Astrocyte (in vitro differentiated cells and primary cell): ENCODE results near the gene KDM2B.

Source experiments
- EZH2 ChIP-seq: IDR thresholded peaks from 2 replicates; pipeline ENCODE4 v1.6.1; 2012; ENCODE audit warnings: mild to moderate bottlenecking, low read length, inconsistent platforms; ENCODE audit not compliant: insufficient read depth
- TF ChIP-seq, protein P1 (sequence below): IDR thresholded peaks from 2 replicates; pipeline ENCODE4 v1.5.1; 2011; ENCODE audit warnings: low read depth, mild to moderate bottlenecking, inconsistent platforms, low read length, moderate library complexity; ENCODE audit not compliant: insufficient read depth

DNA sequence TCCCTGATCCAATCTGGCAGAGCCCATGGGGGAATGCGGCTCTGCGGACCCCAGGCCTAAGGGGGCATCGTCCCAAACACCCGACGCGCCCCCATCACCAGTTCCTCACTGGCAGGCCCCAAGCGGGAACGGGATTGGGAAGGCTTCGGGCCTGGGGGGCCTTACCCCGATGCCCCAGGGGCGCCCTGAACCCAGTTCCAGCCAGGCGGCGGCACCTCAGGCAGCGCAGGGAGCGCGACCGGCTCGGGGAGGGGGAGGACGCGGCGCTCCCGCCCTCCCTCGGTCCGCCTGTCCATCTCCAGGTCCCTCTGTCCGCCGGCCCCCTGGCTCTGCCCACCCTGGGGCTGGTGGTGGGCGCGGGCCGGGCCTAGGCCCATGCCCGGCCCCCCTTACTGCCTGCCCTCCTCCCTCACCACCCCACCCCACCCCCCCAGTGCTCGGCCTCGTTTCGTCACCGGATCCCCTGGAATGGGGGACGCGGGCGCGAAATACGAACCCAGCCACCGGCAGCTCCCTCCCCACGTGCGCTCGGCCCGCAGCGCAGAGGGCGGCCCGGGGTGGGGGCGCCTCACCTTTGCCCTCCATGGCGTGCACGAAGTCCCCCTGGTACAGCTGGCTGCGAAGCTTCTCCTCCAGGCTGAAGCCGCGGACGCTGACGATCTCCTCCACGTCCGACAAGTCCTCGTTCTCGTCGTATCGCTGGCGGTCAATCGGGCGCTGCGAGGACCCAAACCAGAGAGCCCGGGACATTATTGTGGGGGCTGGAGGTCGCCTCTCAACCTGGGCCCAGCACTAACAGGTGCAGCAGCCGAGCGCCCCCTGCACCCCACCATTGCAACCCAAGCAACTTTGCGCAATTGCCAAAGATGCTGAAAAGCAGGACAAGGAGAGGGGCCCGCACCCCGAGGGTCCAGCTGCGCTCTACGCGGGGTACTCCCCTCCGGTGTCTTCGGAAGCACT lies 2.3 kb downstream of the KDM2B start:
- TF ChIP-seq, protein P1, sequence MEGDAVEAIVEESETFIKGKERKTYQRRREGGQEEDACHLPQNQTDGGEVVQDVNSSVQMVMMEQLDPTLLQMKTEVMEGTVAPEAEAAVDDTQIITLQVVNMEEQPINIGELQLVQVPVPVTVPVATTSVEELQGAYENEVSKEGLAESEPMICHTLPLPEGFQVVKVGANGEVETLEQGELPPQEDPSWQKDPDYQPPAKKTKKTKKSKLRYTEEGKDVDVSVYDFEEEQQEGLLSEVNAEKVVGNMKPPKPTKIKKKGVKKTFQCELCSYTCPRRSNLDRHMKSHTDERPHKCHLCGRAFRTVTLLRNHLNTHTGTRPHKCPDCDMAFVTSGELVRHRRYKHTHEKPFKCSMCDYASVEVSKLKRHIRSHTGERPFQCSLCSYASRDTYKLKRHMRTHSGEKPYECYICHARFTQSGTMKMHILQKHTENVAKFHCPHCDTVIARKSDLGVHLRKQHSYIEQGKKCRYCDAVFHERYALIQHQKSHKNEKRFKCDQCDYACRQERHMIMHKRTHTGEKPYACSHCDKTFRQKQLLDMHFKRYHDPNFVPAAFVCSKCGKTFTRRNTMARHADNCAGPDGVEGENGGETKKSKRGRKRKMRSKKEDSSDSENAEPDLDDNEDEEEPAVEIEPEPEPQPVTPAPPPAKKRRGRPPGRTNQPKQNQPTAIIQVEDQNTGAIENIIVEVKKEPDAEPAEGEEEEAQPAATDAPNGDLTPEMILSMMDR = no peak
- no peak for TF ChIP-seq EZH2
